Activated CD4-positive, alpha-beta T cell treated with anti-CD3 and anti-CD28 coated beads, Interleukin-10, Interleukin-2, amounts not matched to agents 100 ng/mL and 50 ng/mL, durations not matched to agents 16 hours and 8 hours (primary cell): Measurements from ENCODE around the gene SRP72.

Source experiments
- DNase-seq: peaks from one replicate; pipeline ENCODE4 v3.0.0-alpha.2; 2020

Gene SRP72

DNA sequence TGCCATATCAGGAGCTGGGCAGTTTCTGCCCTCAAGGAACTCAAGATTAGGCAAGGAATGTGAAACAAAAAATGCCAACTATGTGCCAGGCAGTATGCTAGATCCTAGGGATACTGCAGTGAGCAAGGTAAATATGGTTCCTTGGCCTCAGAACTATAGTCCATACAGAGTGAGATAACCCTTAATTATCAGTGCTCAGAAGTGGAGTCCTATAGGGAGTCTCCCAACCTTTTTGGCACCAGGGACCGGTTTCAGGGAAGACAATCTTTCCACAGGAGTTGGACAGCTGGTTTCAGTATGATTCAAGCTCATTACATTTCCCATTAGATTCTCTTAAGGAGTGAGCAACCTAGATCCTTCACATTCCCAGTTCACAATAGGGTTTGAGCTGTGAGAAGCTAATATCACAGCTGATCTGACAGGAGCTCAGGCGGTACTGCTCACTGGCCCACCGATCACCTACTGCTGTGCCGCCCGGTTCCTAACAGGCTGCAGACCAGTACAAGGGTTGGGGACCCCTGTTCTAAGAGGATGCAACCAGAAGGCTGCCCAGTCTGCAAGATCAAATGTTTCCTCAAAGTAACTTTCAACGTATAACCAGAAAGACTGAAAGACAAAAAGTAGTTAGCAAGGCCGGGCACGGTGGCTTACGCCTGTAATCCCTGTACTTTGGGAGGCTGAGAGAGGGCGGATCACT, 1.7 kb upstream of the SRP72 start:
- no peak for DNase-seq

DNA sequence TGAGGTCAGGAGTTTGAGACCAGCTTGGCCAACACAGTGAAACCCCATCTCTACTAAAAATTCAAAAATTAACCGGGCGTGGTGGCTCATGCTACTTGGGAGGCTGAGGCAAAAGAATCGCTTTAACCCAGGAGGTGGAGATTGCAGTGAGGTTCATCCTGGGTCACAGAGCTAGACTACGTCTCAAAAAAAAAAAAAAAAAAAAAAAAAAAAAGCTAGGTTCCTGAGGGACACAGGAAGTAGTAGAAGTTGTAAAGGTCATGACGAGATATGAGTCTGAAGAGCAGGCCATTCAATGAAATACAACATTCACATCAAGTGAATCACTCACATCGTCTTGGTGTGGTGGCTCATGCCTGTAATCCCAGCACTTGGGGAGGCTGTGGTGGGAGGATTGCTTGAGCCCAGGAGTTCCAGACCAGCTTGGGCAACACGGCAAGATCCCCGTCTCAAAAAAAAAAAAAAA, 1.1 kb upstream of the SRP72 start:
- peak; percentile 48 for DNase-seq

DNA sequence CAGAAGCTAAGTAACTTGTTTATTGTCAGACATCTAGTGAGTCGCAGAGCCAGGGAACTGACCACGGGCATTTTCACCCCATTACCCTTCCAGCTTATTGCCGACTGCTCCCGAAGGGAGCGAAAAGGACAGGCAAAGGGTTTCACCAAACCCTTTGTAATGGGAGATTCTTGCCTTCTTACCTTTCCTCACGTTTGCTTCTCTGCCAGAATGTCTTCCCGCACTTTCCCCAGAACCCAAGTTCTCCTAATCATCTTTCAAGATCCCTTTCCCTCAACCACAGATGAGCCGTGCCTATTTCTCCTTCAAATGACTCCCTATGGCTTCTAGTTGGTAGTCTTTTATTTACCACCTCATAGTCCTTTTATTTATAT, 520 bp upstream of the SRP72 start:
- no peak for DNase-seq

DNA sequence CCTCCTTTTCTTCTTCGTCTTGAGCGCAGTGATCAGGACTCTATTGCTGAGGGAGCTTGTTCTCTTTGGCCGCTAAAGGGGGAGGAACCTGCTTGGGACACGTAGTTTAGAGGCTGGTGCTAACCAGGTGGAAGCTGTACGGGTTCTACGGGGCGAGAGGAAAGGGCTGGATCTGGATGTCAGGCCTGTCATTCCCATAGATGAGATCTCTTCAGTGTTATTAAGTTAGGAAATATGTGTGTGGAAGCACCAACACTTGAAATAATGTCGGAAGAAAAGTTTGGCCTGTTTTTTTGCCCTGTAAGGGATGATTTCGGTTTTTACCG, 643 bp downstream of the SRP72 start:
- DNase-seq: peak; percentile 64

DNA sequence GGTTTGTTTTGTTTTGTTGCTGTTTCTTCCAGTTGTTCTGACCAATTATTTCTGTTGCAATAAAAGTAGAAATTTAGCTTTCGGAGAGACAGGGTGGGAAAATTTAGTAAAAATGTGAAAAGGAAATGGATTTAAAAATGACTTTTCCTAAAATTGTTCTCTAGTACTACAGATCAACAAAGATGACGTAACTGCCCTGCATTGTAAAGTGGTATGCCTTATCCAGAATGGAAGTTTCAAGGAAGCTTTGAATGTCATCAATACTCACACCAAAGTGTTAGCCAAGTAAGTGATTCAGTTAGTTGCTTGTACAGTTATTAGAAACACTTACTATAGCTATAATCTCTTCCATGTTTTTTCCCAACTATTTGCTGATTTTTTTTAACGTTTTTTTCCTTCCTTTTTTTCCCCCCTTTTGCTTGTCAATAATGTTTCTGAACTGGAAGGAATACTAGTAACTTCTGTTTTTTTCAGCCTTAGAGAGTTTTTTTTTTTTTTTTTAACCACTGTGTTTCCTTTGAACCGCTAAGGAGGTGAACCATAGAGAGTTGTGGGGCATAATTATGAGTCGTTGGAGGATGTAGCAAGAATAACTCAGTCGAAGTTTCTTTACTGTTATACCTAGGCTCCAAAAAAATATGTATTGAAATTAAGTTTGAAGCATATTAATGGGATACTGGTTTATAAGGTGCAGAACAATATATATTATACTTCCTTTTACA, 2.2 kb downstream of the SRP72 start:
- DNase-seq: no peak

DNA sequence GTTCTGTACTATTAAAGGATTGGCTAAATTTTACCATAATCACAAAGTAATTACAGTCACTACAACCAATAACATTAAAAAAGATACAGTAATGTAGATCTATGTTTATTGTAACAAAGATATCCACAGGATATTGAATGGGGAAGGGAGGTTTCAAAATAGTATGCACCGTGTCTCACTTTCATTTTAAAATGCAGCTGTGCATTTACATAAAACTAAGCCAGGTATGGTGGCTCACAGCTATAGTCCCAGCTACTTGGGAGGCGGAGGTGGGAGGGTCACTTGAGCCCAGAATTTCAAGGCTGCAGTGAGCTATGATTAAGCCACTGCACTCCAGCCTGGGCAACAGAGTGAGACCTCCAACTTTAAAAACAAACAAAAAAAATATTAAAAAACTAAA, 8.5 kb downstream of the SRP72 start:
- DNase-seq: no peak

DNA sequence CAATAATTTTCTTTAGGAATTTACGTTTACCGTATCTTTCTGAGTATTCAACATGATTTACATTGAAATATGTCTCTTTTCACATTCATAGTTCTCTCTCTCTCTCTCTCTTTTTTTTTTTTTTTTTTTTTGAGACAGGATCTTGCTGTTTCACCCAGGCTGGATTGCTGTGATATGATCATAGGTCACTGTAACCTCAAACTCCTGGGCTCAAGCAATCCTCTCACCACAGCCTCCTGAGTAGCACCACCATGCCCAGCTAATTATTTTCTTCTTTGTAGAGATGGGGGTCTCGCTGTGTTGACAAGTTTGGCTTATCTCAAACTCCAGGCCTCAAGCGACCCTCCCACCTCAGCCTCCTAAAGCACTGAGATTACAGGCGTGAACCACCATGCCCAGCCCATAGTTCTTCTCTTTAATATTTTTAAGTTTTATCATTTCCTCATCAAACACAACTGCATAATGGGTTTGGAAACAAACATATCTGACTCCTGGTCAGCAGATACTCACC, 9.8 kb downstream of the SRP72 start:
- no peak for DNase-seq

DNA sequence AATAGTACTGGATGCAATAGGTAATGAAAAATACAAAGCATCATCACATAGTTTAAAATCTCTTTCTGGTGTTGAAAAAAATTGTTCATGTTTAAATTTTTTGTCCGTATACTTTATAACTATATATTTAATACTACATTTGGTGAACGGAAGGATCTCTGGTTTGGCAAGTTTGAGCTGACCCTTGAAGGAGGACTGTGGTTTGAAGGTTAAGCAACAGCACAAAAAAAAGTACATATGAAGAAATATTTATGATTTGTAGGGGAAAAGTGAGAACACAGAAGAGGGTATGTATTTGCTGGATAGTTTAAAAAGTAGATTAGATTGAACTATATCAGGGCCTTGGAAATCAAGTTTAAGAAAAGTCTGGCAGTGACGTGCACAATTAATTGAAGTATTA, 13.3 kb downstream of the SRP72 start:
- no peak for DNase-seq

DNA sequence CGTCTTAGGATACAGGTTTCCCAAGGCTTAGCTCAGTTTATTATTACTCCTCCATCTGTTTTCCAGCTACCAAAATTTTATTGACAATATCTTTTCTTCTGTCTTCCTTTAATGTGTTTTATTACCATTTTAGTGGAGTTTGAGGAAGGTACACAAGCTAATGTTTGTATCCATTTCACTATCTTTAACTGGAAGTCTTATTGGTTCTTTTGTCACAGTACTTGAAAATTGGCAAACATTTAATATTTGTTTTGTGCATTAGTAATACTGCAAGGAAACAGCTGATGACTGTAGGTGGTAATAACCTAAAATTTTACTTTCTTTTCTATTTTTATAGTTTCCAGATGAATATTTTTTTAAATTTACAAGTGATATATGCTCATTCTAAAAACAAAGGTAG, 28.8 kb downstream of the SRP72 start:
- DNase-seq: no peak

DNA sequence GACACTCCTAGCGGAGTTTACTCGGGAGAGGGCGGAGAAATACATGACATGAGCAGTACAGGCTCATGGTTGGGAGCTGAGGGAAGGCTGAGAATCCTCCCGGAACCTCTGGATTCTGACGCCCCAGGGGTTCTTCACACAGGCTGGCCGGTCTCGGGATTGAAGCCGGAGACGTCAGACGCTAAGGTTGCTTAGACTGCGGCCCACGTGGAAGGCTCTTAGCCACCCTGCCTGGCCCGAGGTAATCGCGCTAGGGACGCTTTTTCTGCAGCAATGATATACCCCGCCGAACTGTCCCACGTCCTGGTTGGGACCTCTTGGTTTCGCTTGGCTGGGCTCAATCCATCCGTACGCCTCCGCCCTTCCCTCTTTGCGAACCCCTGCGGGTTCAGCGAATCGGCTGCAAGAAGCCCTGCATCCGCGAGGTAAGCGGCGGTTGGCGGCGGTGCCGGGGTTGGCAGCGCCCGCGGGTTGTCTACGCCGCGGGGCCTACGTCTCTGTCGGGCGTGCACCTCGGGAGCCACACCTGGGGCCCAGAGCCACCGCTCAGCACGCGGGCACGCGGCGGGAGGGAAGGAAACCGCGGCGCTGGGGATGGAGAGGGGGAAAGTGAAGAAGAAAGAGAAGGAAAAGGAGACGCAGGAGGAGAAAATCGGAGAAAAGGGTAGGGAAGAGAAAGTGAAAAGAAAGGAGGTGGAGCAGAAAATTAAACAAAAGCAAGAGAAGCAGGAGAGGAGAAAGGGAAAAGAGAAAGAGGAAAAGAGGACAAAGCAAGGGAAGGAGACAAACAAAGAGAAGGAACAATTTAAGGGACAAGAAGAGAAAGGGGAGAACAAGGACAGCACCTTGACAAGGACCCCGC, 38.1 kb downstream of the SRP72 start, which contains the start of gene ARL9:
Gene ARL9, plus strand, starts transcription at position 523 of the 862 bp plus-strand sequence. Its CDS starts 72 bp downstream, at position 595.
- peak; percentile 70 for DNase-seq

DNA sequence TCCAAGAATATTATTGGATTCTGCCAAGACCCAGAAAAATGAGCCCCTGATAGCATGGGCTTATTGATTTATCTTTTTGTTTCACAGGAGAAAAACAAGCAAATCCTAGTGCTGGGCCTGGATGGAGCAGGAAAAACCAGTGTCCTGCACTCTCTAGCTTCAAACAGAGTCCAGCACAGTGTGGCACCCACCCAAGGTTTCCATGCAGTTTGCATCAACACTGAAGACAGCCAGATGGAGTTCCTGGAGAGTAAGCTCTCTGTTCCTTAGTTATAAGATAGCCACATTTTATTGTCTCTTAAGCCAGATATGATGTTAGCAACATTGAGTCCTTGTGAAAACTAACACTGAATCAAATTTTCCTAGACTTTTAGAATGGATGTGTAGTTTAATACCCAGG, 43.7 kb downstream of the SRP72 start:
- no peak for DNase-seq

DNA sequence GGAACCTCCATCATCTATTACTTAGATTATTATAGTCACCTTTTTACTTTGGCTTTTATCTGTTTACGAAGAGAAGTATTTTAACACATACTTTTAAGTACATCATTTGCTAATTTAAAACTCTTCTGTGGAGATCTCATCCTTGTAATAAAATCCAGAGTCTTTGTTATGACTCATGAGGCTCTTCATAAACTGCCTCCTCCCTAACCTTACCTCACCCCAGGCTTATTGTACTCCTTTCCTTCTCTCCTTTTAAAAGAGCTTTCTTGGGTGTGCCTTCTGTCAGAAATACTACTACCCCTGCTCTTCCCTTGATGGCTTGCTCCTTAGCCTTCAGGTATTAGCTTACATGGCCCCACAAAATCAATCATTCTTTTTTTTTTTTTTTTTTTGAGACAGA, 44.7 kb downstream of the SRP72 start:
- no peak for DNase-seq

DNA sequence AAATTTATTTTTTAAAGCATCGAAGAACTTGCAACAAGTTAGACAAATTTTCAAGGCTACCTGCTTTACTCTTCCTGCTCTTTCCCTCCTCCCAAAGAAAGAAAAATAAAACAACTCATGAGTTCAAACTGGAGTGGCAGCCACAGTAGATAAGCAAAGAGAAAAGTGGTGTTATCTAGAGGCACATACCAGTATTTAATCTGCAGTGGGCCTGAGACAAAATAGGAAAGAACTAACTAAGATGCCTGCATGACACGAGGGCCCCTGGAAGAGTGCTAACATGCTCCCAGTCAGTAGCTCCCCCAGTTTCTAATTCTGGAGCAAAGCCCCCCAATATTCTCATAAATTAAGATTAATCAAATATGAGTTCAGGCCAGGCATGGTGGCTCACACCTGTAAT, 46.1 kb downstream of the SRP72 start:
- DNase-seq: no peak

DNA sequence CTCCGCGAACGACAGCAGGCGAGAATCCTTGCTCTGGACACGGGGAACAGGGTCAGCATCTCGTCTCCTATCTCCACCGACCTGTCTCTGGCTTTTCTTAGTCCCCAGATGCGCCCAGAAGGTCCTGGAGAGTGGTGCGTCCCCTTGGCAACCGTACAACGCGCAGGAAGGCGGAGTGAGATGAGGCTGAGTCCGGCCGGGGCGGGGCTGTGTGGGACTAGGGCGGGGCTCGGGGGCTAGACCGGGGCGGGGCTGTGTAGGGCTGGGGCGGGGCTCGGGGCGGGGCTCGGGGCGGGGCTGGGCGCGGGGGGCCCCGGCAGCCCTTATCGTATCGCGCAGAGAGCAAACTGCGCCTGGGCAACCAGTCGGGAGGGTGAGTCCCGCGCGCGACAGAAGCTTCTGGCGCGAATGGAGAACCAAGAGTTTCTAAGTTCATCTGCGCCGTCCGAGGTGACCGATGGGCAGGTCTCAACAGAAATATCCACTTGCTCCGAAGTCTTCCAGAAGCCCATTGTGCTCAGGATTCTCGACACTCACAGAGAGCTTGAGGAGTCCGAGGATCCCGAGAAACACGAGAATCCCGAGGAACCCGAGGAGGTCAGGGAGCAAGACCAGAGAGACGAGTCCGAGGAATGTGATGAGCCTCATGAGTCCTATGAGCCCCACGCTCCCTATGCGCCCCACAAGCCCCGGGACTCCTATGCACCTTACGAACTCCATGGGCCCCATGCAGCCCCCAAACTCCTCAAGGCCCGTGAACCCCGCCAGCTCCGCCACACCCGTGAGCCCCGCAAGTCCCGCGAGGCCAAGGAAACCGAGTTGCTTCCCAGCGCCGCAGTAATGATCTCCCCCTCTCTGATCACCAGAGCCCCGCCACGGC, 63.1 kb downstream of the SRP72 start:
- peak; percentile 81 for DNase-seq

DNA sequence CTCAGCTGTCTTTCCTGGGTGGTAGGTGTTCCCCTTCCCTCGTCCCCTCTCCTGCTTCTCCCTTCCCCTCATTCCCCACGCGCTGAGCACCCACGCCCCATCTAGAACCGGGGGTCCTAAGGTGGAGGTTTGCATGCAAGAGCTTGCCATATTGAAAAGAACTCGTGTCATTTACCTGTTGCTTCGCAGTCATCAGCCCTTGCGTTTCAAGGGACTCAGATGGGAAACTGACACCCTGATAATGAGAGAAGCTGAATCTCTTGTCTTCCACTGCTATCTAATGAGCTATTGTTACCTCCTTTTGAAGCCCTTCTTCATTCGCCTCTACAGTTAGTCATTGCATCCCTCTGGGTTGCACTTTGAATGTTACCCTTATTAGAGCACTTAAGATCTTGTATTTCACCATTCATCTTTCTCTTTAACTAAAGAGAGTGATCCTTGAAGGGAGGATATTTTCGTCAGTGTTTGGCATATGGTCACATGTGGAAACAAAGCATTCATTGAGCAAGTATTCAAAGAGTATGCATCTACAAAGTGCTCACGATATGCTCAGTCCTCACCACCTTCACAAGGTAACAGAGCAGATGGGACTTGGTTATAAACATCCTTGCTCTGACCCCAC, 63.8 kb downstream of the SRP72 start:
- no peak for DNase-seq

DNA sequence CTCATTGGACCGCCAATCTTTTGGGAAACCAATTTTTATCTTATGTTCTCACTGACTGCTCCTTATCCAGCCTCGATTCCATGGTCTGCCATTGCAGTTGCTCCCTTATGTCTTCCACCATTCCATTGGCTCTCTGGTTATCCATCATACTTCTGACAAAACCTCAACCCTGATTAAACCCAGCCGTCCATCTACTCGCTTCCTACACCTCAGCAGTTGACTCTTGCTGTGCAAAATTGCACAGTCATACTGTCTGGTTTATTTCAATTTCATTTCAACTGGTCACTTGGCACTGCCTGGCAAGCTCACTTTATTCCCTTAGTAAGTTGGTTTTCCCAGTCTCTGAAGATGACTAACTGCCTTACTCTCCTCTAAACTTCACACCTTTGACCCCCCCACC, 64.4 kb downstream of the SRP72 start:
- DNase-seq: no peak

DNA sequence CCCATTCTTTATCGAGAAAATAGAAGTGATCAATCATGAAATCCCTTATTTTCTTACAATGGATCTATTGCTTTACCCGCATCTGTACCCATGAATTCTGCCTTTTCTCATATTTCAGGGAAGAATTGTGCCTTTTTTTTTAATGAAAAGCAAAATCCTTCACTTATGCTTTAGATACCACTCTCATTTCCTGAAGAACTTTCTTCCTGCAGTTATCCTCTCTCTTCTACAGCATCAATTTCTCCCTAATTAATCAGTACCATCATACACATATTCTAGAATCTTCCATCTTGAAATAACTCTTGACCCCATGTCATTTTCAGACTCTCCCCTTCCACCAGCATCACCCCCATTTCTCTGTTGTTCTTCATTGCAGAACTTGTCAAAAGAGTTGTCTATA, 64.8 kb downstream of the SRP72 start:
- DNase-seq: no peak

DNA sequence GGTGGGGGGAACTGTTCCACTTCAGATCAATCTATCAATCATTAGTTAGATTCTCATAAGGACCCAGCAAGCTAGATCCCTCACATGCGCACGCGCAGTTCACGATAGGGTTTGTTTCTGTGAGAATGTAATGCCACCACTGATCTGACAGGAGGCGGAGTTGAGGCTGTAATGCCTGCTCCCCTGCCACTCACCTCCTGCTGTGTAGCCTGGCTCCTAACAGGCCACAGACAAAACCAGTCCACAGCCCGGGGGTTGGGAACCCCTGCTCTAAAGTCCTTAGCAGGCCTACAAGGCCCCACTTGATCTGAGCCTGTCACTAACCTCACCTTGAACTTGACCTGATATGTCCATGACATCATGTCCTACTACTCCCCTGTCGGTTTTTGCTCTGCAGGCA, 68.5 kb downstream of the SRP72 start:
- DNase-seq: no peak

DNA sequence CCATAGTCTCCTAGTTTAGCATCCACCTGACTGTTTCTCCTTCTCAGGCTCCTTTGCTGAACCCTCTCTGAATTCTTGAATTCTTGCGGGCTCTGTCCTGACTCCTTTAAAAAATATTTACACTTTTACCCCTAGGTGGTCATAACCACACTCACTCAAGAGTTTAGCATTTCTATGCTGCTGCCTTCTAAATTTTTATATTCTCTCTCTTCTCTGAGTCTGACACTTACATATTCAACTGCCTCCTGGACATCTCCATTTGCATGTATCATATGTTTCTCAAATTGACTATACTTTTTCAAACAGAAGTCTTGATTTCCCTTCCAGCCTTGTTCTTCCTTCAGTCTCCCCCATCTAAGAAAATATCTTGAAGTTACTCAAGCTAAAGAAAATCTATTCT, 69.7 kb downstream of the SRP72 start:
- DNase-seq: no peak

DNA sequence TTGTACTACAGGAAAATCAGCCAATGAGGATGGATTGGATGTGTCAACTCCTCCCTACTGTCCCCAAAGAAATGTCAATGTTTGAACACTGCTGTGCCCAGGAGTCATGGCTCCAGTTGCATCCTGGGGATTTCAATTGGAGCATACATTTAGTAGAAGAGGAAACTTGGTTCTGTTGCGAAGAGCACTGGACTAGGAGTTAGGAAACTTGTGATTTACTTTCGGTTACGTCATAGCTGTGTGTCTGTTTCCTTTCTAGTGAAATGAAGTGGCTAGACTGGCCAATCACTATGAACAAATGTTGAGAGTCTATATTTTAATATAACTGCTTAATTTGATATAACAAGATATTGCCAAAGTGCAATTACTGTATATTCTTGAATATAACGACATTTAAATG, 73.4 kb downstream of the SRP72 start:
- DNase-seq: no peak

DNA sequence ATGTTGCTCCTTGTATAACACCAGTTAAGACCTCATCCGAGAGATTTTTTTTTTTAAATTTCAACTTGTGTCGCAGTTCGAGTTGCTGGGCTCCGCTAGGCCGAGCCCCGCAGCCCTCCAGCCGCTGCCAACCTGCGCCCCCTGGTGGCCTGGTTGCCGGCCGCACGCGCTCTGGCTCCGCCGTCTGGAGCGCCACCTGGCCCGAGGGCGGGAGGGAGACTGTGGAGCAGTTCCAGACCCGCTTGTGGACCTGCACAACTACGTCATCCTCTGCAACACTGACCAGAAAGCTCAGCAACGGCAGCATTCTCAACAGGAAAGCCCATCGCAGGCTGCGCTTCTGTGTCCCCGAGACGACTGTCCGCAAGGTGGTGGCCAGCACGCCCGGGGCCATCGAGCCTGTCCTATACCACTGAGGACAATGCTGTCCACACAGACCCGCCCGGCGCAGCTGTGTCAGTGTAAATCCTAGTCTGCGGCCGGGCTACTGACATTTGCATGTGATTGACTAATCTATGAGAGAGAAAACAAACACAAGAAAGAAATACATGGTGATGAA, 77.2 kb downstream of the SRP72 start:
- DNase-seq: peak; percentile 89

DNA sequence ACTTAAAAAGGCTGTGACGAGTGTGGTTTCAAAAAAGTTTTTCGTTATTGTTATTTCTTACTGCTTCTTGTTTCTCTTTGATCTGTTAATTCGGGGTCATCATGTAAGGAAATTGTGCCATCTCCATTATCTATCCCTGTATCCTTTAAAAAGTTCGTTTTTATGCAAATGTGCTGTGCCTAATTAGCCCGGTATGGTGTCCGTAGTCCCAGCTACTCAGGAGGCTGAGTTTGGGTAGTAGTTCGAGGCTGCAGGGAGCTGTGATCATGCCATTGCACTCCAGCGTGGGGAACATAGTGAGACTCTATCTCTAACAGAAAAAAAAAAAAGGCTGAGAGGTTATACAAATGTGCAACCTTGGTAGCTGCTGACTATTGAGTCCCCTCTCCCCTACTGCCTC, 83.2 kb downstream of the SRP72 start:
- DNase-seq: no peak
